GM20431 (cell line): ENCODE measurements around the gene NAV3.

Source experiments
- in situ Hi-C: fragments of 300-500 bp; cut with MseI, MboI; formaldehyde crosslinking; loops from one replicate; pipeline ENCODE4 v1.15.0; 2020; ENCODE audit warnings: low sequenced_read_pairs; ENCODE audit not compliant: unreplicated experiment

Gene NAV3

GRCh38 chr12:78096909-78097597 is 266.4 kb downstream of the NAV3 start:
- in situ Hi-C loops = no loop called here

GRCh38 chr12:78099806-78100205 is 269.1 kb downstream of the NAV3 start:
- in situ Hi-C loops = loop anchor here (25.0 kb wide), 1 partner anchor 88 kb away; no protein-coding TSS in a partner anchor

- in situ Hi-C loops = loop anchor here (25.0 kb wide), 1 partner anchor 89 kb away; no protein-coding TSS in a partner anchor
Measured at GRCh38 chr12:78101113-78101876, 270.6 kb downstream of the NAV3 start.

- in situ Hi-C loops = loop anchor here (25.0 kb wide), 1 partner anchor 90 kb away; no protein-coding TSS in a partner anchor
Measured at GRCh38 chr12:78101946-78102635, 271.4 kb downstream of the NAV3 start.

- in situ Hi-C loops = loop anchor here (25.0 kb wide), 1 partner anchor 90 kb away; no protein-coding TSS in a partner anchor
Measured at GRCh38 chr12:78102801-78103200, 272.1 kb downstream of the NAV3 start.

GRCh38 chr12:78115889-78116288 is 285.2 kb downstream of the NAV3 start:
- in situ Hi-C loops = loop anchor here (25.0 kb wide), 1 partner anchor 104 kb away; no protein-coding TSS in a partner anchor

GRCh38 chr12:78118036-78118435 is 287.3 kb downstream of the NAV3 start:
- in situ Hi-C loops = loop anchor here (25.0 kb wide), 1 partner anchor 106 kb away; no protein-coding TSS in a partner anchor

GRCh38 chr12:78118486-78118885 is 287.8 kb downstream of the NAV3 start:
- in situ Hi-C loops = loop anchor here (25.0 kb wide), 1 partner anchor 106 kb away; no protein-coding TSS in a partner anchor

- in situ Hi-C loops = loop anchor here (25.0 kb wide), 1 partner anchor 107 kb away; no protein-coding TSS in a partner anchor
Measured at GRCh38 chr12:78119351-78119918, 288.7 kb downstream of the NAV3 start.

GRCh38 chr12:78120306-78120705 is 289.6 kb downstream of the NAV3 start:
- in situ Hi-C loops = loop anchor here (25.0 kb wide), 1 partner anchor 108 kb away; no protein-coding TSS in a partner anchor

GRCh38 chr12:78120866-78121560 is 290.3 kb downstream of the NAV3 start:
- in situ Hi-C loops = loop anchor here (25.0 kb wide), 1 partner anchor 109 kb away; no protein-coding TSS in a partner anchor

- in situ Hi-C loops = loop anchor here (25.0 kb wide), 1 partner anchor 110 kb away; no protein-coding TSS in a partner anchor
Measured at GRCh38 chr12:78121969-78122610, 291.4 kb downstream of the NAV3 start.

GRCh38 chr12:78128211-78128610 is 297.5 kb downstream of the NAV3 start:
- in situ Hi-C loops = no loop called here

- in situ Hi-C loops = no loop called here
Measured at GRCh38 chr12:78143717-78144116, 313.0 kb downstream of the NAV3 start.

GRCh38 chr12:78145398-78145797 is 314.7 kb downstream of the NAV3 start:
- in situ Hi-C loops = no loop called here

GRCh38 chr12:78146365-78146772 is 315.7 kb downstream of the NAV3 start:
- in situ Hi-C loops = no loop called here

- in situ Hi-C loops = no loop called here
Measured at GRCh38 chr12:78149459-78149858, 318.8 kb downstream of the NAV3 start.

GRCh38 chr12:78155546-78155945 is 324.9 kb downstream of the NAV3 start:
- in situ Hi-C loops = no loop called here

GRCh38 chr12:78156751-78157150 is 326.1 kb downstream of the NAV3 start:
- in situ Hi-C loops = no loop called here
